Measurements from ENCODE around the gene TMEM179.

GRCh38 chr14:104554608-104555429 lies 49.8 kb downstream of the TMEM179 start:
- TF ChIP-seq CTCF (IDR thresholded peaks at IDR 0.05; ENCODE audit: insufficient read depth, low read length, poor library complexity, severe bottlenecking) (no peak), EZH2phosphoT487 (conservative IDR thresholded peaks at IDR 0.05; ENCODE audit: low read length) (no peak)

Data from SU-DHL-6 (cell line).